ENCODE measurements around the gene GAS1. TPM values are rescaled to one million over a fixed set of nuclear protein-coding genes. Genes with fewer than 3 reads are reported as not detected.
A peak's percentile ranks its signal among the peaks of the same experiment; 100 is the strongest.

GAS1 gene
- total RNA-seq, 4 donors from 2014 or later: 22.8 to 50.6 (median 40.1) TPM

GRCh38 chr9:86942281-86943200, 4.8 kb downstream of the GAS1 start:
- Histone ChIP-seq H3K27ac (peak overlapping the region; percentile 34), H3K4me1 (peaks cover 22% of the 10 kb centered on the region), H3K4me3 (no peak overlapping the region), H3K36me3 (no peaks in the 10 kb centered on the region), H3K9me3 (no peaks in the 10 kb centered on the region), H3K27me3 (no peaks in the 10 kb centered on the region)
- 63% methylated on average over 10 of the region's 10 CpGs for WGBS
- DNase-seq (ENCODE audit: low spot score in 2 of 2): no peak
- no peak for TF ChIP-seq POLR2A (IDR thresholded peaks at IDR 0.05)
- TF ChIP-seq EP300 (IDR thresholded peaks at IDR 0.05): no peak
- no peak for TF ChIP-seq POLR2AphosphoS5 (IDR thresholded peaks at IDR 0.05)
- TF ChIP-seq CTCF (IDR thresholded peaks at IDR 0.05): no peak

- no peaks in the 10 kb centered on the region for H3K27me3 ChIP-seq
- WGBS: 88% methylated on average over 2 of the region's 2 CpGs
Measured at GRCh38 chr9:86941197-86941596, 6.1 kb downstream of the GAS1 start.

GRCh38 chr9:86940774-86941173, 6.5 kb downstream of the GAS1 start:
- DNase-seq (ENCODE audit: low spot score in 2 of 2): no peak
- H3K4me1 ChIP-seq: peaks cover 22% of the 10 kb centered on the region
- TF ChIP-seq POLR2AphosphoS5 (IDR thresholded peaks at IDR 0.05): no peak
- TF ChIP-seq CTCF (IDR thresholded peaks at IDR 0.05): no peak
- TF ChIP-seq POLR2A (IDR thresholded peaks at IDR 0.05): no peak
- no peak for TF ChIP-seq EP300 (IDR thresholded peaks at IDR 0.05)
- H3K27me3 ChIP-seq: no peaks in the 10 kb centered on the region
- no peak overlapping the region for H3K27ac ChIP-seq
- 67% methylated on average over 6 of the region's 6 CpGs for WGBS
- no peak overlapping the region for H3K4me3 ChIP-seq
- no peaks in the 10 kb centered on the region for H3K36me3 ChIP-seq
- H3K9me3 ChIP-seq: no peaks in the 10 kb centered on the region

More at GRCh38 chr9:86941197-86941596, 6.1 kb downstream of the GAS1 start:
- no peak for DNase-seq (ENCODE audit: low spot score in 2 of 2)
- Histone ChIP-seq H3K9me3 (no peaks in the 10 kb centered on the region), H3K36me3 (no peaks in the 10 kb centered on the region), H3K4me3 (no peak overlapping the region), H3K4me1 (peaks cover 22% of the 10 kb centered on the region), H3K27ac (no peak overlapping the region)
- TF ChIP-seq POLR2A (IDR thresholded peaks at IDR 0.05) (no peak), EP300 (IDR thresholded peaks at IDR 0.05) (no peak), CTCF (IDR thresholded peaks at IDR 0.05) (no peak), POLR2AphosphoS5 (IDR thresholded peaks at IDR 0.05) (no peak)

- WGBS: 95% methylated on average over 1 of the region's 1 CpG
Measured at GRCh38 chr9:86939891-86940290, 7.4 kb downstream of the GAS1 start.

More at GRCh38 chr9:86939891-86940290, 7.4 kb downstream of the GAS1 start:
- no peak overlapping the region for H3K4me3 ChIP-seq
- no peaks in the 10 kb centered on the region for H3K36me3 ChIP-seq
- TF ChIP-seq POLR2A (IDR thresholded peaks at IDR 0.05) (no peak), CTCF (IDR thresholded peaks at IDR 0.05) (no peak), EP300 (IDR thresholded peaks at IDR 0.05) (no peak)
- no peaks in the 10 kb centered on the region for H3K9me3 ChIP-seq
- no peak overlapping the region for H3K27ac ChIP-seq
- DNase-seq (ENCODE audit: low spot score in 2 of 2): no peak
- no peaks in the 10 kb centered on the region for H3K27me3 ChIP-seq
- peaks cover 16% of the 10 kb centered on the region for H3K4me1 ChIP-seq

Data from suprapubic skin (tissue), 4 donors.